Retinal pigment epithelial cell (primary cell): ENCODE measurements around the gene PSD2.

Experiments used
- DNase-seq: peaks from one replicate; pipeline ENCODE4 v3.0.0-alpha.2; 2010; ENCODE audit warnings: low read depth
- H3K4me3 ChIP-seq: 2 replicates; pipeline ENCODE4 v1.5.1; 2011; ENCODE audit warnings: mild to moderate bottlenecking, low read length, control low read depth, moderate library complexity
- TF ChIP-seq, protein P1 (sequence below): conservative IDR thresholded peaks from 2 replicates; pipeline ENCODE4 v1.5.1; 2011; ENCODE audit warnings: low read depth, low read length, control low read depth, inconsistent platforms

Gene PSD2

GRCh38 chr5:139885172-139885856 is 89.7 kb downstream of the PSD2 start:
- H3K4me3 ChIP-seq, result no peak overlapping the region
- DNase-seq, result no peak
- TF ChIP-seq, protein P1, sequence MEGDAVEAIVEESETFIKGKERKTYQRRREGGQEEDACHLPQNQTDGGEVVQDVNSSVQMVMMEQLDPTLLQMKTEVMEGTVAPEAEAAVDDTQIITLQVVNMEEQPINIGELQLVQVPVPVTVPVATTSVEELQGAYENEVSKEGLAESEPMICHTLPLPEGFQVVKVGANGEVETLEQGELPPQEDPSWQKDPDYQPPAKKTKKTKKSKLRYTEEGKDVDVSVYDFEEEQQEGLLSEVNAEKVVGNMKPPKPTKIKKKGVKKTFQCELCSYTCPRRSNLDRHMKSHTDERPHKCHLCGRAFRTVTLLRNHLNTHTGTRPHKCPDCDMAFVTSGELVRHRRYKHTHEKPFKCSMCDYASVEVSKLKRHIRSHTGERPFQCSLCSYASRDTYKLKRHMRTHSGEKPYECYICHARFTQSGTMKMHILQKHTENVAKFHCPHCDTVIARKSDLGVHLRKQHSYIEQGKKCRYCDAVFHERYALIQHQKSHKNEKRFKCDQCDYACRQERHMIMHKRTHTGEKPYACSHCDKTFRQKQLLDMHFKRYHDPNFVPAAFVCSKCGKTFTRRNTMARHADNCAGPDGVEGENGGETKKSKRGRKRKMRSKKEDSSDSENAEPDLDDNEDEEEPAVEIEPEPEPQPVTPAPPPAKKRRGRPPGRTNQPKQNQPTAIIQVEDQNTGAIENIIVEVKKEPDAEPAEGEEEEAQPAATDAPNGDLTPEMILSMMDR, result no peak

GRCh38 chr5:139885857-139886208 is 90.2 kb downstream of the PSD2 start:
- no peak for DNase-seq
- H3K4me3 ChIP-seq, result no peak overlapping the region
- TF ChIP-seq, protein P1, result no peak

DNA sequence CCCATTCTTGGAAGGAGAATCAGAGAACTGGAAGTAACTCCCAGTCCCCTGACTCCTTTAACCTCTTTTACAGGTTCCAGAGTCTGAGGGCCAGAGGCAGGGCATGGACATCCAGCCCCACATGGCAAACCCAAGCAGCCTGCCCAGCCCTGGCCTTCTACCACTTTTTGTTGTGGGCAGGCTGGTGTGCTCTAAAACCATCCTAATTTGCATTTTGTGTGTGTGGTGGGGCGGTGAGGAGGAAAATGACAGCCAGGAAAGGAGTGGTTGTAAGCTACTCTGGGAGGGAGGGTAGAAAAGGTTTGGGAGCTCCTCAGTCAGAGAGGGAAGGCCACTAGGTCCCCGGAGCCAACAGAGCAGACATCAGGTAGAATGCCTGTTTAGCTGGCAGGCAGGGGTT is 90.6 kb downstream of the PSD2 start:
- no peak for DNase-seq
- no peak overlapping the region for H3K4me3 ChIP-seq
- TF ChIP-seq, protein P1, result no peak

- TF ChIP-seq, protein P1, result no peak
- no peak overlapping the region for H3K4me3 ChIP-seq
- DNase-seq, result no peak
Measured at GRCh38 chr5:139888370-139888769, 92.8 kb downstream of the PSD2 start.

GRCh38 chr5:139889410-139889809 is 93.8 kb downstream of the PSD2 start:
- TF ChIP-seq, protein P1, result no peak
- no peak for DNase-seq
- H3K4me3 ChIP-seq, result no peak overlapping the region

DNA sequence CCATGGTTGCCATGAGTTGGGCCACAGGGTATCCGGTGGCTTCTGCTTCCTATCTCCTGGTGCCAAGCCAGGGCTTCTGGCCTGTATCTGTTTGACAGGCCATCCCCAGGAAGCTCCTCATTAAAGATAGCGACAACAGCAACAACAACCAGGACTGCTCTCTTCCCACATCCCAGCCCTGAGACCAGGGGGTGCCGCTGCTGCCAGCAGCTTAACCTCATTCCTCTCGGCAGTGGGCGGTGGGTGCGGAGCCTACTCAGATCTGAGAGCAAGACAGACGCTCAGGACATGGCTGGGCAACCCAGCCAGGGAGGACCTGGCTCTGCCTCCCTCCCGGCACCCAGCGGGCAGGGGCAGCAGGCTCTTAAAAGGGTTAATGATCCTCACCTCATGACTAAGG is 98.3 kb downstream of the PSD2 start:
- TF ChIP-seq, protein P1, result no peak
- H3K4me3 ChIP-seq, result no peak overlapping the region
- DNase-seq, result no peak
